HS-5 (cell line): ENCODE data around the gene MPIG6B.
A peak's percentile ranks its signal among the peaks of the same experiment; 100 is the strongest.
"Not testable (repeated sequence)": the region's sequence is repeated elsewhere in the genome, so short reads cannot be mapped to it uniquely, and the experiment has no call there.

Experiments used
- DNase-seq: peaks from one replicate; pipeline ENCODE4 v3.0.0-alpha.2; 2012; ENCODE audit warnings: low read depth

MPIG6B gene

DNA sequence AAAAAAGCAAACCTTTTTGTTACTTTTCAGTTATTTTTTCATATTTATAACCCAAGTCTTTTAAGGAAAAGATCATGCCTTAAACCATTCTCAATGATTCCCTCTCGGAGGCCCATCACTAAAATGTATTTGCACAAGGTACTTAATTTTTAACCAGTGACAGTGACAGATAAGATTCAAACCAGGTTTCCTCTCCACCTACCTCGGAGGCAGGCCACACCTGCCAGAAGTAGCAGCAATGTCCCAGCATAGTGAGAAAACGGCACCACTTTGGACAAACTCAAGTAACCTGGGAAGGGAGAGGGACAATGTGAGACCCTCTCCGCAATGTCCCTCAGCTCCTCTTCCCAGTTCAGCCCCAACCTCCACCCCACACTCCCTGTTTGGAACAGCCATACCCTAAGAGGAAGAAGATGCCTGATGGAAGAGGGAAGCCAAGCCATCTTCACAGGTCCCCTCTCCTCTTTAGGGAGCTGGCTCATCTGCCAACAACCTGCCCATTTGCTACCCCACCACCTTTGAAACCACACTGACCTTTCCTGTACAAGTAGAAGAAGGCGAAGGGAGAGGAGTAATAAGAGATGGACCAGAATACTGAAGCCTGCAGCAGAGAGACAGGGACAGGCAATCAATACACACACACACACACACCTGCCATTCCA, 22.3 kb upstream of the MPIG6B start:
- no peak for DNase-seq

DNA sequence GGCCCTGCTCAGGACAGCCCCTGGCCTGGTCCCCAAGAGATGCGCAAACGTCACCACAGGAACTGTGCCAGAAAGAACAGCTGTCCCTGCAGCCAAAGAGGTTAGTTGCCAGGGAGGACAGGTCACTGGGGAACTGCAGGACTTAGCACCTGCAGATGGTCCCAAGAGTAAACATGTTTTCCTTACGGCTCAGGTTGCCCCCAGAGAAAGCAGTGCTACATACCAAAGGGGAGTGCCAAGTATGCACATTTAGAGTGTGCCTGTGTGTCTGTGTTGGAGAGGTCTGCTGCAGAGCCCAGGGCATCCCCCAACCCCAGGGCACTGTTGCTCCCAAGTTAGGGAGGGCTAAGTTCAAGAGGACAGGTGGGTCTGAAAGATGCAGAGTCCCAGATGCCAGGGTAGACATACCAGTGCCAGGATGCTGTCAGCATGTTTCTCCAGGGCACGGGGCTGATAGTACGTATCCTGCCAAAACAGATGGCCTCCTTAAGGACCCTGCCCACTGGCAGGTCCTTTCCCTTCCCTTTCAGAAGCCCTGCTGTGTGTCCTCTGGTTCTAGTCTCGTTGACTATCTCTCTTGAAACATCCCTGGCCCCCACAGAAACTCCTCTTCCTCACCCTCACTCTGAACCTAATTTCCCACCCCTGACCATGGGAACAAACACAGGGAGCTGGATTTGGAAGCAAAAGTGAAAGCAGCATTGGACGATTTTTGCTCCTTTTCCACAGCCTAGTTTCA, 21.3 kb upstream of the MPIG6B start:
- no peak for DNase-seq

DNA sequence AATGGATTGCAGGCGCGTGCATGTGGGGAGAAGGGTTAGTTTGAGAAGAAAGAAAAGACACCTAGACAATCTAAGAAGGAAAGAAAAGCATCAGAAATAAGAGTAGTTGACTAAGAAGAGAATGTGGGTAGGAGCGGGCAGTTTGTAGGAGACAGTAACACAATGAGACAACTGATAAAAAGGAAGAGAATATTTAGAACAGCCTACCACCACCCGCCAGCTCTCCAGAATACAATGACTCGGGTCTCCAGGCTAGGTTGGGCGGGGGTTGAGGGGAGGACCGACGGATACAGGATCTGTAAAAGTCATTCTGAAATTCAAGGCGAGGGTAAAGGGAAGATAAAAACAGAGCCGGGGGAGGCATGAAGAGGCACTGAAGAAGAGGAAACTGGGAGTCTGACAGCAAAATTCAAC, 20.8 kb upstream of the MPIG6B start:
- no peak for DNase-seq

DNA sequence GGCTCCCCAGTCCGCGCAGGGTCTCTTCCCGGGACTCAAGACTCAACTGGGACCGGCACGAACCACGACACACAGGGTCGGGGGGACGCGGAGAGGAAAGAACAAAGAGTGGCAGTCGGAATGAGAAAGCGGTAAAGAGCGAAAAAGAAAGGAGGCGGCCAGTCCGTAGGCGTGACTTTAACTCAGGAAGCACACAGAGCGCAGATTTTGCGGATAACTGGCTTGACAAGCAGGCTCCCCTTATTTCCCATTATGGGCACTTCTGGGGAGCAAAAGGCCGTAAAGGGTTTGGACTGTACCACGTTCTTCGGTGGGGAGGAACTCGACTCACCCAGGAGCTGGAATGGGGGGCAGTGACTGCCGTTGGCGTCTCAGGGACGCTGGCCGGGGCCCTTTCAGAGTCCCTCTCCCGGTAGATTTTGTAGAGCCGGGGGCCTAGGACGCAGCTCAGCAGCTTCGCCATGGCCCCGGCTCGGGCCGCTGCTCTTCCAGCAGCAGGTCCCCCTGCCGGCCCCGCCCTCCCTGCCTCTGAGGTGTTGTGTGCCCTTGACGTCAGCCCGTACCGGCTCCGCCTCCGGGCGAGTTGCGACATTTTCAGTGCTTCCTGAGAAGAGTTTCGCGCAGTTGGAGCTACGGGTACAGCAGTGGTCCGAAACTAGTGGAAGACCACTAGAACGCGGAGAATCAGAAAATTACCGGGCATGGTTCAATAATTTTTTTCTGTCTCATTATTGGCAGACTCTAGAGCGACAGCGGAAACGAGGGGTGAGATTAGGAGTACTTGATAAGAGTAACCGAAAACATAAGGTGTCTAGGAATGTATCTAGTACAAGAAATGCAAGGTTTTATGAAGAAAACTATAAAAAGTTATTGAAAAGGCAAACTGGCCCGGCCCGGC, 20.1 kb upstream of the MPIG6B start, which contains the start of gene ABHD16A:
Gene ABHD16A (minus strand): TSS at position 506 of the 898 bp plus-strand sequence. CDS start 43 bp downstream, at position 463.
- DNase-seq, result peak; percentile 94

DNA sequence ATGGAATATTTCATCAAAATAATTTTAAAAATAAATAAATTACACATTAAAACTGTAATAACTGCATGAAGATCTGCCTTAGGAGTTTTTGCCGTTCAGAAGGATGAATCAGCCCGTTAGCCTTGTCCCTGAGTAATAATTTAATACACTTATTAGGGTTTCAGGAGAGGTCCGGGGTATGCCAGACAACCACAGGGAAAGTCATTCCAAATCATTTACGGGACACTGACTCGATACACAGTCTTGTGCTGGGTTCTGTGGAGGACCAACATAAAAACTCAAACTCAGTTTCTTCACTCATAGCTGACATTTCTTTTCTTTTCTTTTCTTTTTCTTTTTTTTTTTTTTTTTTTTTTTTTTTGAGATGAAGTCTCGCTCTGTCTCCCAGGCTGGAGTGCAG, 17.2 kb upstream of the MPIG6B start:
- DNase-seq, result no peak

DNA sequence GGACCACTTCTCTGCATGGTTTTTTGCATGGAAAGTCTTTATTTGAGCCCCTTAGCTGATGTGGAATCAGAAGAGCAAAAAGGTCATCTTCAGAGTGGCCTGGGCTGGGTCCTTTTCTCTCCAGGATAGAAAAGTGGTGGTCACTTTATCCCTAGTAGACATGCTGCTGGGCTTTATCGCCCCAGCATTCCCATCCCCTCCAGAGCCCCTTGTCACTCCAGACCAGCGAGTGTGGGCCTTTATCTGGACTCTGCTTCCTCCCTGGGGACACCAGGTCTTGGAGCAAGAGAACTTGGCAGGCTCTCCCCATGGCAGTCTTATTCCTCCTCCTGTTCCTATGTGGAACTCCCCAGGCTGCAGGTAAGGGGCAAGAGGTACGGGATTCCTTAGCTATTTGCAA, 16.6 kb upstream of the MPIG6B start, which contains the start of gene LY6G6F:
Gene LY6G6F (plus strand): TSS at position 268 of the 400 bp plus-strand sequence. CDS start 41 bp downstream, at position 309.
- no peak for DNase-seq

DNA sequence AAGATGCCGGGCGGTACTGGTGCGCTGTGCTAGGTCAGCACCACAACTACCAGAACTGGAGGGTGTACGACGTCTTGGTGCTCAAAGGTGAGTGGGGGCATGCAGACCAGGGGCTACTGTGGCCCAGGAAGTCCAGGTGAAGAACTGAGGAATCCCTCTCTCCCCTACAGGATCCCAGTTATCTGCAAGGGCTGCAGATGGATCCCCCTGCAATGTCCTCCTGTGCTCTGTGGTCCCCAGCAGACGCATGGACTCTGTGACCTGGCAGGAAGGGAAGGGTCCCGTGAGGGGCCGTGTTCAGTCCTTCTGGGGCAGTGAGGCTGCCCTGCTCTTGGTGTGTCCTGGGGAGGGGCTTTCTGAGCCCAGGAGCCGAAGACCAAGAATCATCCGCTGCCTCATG, 15.5 kb upstream of the MPIG6B start:
- no peak for DNase-seq

DNA sequence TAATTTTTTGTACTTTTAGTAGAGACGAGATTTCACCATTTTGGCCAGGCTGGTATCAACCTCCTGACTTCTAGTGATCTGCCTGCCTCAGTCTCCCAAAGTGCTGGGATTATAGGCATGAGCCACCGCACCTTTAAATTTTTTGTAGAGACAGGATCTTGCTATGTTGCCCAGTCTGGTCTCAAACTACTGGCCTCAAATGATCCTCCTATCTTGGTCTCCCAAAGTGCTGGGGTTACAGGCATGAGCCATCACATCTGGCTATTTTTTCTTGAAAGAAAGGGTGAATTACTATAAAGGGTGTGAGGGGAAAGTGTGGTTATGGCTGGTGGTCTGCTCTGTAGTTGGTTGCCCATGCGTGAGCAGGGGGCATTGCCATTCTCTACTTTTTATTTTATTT, 14.9 kb upstream of the MPIG6B start:
- DNase-seq, result no peak

DNA sequence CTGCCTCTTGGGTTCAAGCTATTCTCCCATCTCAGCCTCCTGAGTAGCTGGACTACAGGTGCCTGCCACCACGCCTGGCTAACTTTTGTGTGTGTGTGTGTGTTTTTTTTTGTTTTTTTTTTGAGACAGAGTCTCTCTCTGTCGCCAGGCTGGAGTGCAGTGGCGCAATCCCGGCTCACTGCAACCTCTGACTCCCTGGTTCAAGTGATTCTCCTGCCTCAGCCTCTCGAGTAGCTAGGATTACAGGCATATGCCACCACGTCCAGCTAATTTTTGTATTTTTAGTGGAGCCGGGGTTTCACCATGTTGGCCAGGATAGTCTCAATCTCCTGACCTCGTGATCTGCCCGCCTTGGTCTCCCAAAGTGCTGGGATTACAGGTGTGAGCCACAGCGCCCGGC, 14.0 kb upstream of the MPIG6B start:
- not testable (repeated sequence) for DNase-seq

DNA sequence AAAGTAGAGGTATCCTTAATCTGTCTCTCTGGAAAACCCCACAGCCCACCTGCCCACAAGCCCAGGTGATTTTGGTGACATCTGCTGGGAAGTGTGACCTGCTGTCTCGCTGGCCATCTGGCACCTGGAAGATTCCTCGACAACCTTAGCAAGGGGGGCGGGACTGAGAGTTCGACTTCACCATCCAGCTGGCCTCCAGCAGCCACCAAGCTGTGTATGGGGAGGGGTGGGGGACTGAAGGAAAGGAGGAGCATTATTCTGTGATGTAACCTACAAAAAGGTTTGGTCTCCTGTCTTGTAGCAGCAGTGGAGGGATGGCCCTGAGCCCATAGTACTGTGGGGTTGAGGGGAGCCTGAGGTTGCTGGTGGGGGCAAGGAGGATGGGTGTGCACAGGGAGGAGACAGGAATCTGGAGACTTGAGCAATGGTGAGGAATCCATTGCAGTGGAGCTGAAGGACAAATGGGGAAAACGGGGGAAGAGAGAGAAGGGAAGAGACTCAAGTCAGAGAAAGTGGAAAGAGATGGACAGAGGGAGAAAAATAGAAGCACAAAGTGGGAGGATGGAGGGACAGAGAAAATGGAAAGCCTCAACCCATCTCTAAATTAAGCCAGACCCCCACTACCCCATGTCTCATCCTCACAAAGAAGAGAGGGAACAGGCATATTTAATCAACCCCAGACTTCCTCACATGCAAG, 12.5 kb upstream of the MPIG6B start:
- no peak for DNase-seq

DNA sequence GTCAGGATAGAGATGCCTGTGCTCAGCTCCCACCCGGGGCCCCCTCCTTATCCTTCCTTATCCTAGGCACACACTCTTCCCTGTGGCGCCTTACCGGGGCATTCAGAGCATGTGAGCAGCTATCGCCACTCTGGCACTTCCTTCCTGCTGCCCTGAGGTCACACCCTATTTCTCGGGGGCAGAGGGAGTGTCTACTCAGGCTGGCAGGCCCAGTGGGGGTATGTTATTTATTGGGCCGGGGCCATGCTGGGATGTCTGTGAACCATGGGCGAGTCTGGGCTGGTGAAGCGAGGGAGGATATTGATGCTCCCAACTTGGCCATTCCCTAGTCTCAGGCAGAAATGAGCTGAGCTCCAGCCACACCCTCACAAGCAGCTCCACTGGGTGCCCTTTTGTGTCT, 11.9 kb upstream of the MPIG6B start:
- no peak for DNase-seq

DNA sequence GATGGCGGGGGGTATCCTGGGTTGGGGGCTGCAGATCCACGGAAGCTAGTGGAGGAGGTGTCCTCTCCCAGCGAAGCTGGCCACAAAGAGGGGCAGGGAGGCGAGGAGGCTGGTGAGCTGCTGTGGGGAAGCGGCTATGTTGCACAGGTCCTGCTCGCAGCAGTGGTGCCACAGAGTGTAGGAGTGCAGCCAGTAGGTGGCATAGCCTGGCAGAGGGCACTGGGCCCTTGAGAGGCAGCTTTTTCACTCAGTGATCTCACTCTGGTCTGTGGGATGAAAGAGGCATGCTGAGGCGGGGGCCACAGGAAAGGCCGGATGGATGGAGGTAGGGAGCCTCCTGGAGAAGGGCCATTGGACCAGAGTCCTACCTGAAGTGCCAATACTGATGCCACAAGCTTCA, 10.9 kb upstream of the MPIG6B start:
- no peak for DNase-seq

DNA sequence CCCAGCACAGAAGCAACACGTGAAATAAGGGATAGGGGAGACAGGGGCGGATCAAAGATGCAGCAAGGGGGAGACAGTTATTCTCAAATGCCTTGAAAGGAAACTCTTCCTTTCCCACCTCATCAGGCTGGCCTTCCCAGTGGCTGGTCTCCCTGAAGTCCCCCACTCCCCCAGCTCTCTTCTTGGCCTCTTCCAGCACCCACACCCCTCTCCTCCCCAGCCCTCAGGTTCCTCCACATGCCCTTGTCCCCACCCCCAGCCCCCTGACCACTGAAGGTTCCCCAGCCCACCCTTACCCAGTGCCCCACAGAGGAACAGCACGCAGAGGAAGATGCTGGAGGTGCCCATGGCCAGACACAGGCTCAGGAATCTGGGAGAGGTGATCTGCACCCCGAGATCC, 9.7 kb upstream of the MPIG6B start:
- no peak for DNase-seq

DNA sequence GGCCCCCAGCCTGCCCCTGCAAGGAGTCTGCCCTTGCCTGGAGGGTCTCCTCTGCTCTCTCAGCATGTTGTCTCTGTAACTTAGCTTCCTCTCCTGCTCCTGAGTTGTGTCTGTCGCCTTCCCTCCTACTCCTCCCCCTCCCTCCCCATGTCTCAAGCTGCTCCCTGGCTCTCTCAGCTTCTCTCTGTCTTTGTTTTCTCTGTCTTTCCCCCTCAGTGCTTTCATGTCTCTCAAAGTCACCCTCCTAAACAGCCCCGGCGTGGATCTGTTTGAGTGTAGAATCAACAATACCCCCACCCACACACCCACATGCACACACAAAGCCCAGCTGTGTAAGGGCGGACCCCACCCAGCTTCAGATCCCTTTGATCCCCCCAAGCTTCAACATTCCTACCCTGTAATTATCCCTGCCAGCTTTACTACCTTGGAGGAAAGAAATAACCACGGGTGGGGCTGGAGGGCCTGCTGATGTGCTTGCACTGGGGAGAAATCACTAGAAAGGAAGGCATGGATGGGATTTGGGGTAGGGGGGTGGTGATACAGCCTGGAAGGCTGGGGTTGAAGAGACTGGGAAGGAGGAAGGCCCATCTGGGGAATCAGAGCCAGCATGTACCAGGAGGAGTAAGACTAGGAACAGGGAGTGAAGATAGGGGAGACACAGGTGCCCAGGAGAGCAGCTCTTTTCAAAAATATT, 9.0 kb upstream of the MPIG6B start:
- DNase-seq, result no peak

DNA sequence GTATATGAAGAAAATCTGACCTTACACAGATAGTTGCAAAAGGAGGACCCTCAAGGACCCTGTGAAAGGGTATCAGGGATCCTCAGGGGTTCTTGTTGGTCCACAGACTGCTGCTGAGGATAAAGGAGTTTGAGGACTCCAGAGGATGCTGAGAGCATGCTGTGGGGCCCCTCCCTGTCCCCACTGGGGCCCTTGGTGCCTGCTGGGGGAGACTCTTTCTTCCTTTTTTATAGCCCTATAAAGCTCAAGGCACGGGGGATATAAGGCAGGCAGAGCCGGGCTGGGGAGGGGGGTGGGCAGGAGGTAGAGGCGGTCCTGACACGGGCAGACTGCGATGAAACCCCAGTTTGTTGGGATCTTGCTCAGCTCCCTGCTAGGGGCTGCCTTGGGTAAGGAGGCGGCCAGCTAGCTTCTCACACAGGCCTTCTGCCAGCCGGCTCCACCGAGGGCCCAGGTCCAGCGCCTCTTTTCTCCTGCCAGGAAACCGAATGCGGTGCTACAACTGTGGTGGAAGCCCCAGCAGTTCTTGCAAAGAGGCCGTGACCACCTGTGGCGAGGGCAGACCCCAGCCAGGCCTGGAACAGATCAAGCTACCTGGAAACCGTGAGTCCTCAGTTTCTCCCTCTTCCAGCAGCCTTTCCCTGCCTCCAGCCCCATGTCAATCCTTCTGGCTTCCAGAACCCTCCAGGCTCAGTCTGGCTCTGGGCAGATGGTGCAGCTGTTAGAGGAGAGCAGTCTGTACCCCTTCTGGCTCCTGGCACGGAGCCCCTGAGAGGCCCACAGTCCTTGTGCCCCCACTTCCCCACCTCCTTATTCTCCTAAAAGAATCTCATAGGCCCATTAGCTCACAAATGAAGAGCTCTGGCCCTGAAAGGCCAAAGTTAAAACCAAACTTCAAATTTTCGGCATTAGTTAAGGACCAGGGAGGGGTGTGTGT, 7.9 kb upstream of the MPIG6B start, which contains the start of gene LY6G6D:
Gene LY6G6D (plus strand): TSS at position 327 of the 937 bp plus-strand sequence. CDS start 8 bp downstream, at position 335.
- DNase-seq, result no peak

DNA sequence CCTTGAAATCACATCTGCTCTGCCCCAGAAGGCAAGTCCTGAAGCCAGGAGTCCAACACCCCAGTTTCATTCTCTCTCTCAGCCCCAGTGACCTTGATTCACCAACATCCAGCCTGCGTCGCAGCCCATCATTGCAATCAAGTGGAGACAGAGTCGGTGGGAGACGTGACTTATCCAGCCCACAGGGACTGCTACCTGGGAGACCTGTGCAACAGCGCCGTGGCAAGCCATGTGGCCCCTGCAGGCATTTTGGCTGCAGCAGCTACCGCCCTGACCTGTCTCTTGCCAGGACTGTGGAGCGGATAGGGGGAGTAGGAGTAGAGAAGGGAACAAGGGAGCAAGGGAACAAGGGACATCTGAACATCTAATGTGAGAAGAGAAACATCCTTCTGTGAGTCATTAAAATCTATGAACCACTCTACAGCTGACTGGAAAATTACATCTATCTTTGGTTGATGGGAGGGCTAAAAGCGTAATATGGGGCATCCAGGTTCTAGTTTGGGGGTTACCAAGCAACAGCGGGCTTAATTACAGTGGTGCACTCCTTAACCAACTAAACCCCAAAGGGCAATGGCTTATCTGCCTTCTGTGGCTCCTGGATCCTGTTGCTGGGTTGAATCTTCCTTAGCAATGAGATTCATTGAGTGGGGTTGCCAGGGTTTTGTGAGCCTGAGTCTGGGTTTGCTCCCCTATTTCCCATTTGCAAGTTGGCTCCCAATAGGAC, 5.5 kb upstream of the MPIG6B start:
- no peak for DNase-seq

DNA sequence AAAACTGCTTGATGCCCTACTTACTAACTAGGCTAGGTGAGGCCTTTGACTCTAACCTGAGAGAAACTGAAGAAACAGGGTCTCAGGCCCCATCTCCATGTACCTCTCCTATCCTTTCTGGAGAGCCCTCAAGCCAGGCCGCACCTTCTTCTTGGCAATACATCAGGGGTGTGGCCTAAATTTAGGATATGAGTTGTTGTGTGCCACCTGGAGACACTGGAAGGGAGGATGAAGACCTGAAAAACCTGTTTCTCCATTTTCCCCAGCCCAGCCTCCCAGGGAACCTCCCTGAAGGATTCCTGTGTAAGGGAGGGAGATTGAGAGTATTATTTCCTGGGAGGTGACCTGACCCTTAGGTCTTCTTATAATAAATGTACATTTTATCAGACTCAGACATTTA, 4.9 kb upstream of the MPIG6B start:
- DNase-seq, result no peak

DNA sequence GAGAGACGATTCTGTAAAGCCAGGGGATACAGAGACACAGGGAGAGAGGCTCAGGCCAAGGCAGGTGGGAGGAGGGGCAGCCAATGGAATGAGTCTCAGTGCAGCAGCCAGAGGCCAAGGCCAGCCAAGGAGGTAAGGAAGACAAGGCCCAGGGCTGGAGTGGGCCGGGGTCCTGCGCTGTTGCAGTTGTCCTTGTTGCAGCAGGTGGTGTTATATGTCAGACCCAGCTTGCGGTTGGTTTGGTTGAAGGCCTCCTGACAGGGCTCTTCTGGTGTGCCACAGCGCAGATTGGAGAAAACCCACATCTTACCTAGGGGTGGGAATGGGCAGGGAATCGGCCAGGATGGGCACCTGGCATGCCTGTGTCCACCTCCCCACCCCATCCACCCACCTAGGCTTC, 4.2 kb upstream of the MPIG6B start:
- DNase-seq, result no peak

DNA sequence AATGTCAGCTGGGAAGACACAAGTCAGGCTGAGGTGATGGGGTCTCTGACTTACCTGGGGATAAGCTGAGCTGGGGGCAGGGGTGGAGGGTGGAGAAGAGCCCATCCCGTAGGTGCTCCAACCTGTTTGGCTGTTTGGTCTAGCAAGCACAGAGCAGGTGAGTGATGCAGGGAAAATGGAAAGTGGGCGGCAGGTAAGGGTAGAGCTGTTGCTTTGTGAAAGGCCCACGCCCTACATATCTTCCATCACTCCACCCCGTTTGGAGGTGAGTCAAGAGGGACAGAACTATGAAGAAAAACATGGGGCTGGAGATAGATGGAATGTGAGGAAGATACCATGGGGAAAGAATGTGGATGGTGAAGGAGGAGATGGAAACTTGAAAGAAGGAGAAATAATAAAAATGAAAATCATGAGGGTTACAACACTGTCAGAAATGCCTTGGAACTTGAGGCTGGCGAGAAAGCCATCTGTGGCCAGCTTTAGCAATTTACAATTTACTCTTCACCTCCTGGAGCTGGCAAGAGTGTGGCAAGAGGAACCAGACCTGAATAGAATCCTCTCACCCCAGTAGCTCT, 2.9 kb upstream of the MPIG6B start:
- DNase-seq, result no peak
